GM18870 (cell line): ENCODE results near the gene HNMT.
"Not testable (repeated sequence)": the region's sequence is repeated elsewhere in the genome, so short reads cannot be mapped to it uniquely, and the experiment has no call there.

Experiments used
- ATAC-seq: cut with Tn5 transposase; IDR thresholded peaks from one replicate; pipeline ENCODE4 v1.9.1; 2021; ENCODE audit warnings: moderate library complexity; ENCODE audit not compliant: unreplicated experiment

Gene HNMT

DNA sequence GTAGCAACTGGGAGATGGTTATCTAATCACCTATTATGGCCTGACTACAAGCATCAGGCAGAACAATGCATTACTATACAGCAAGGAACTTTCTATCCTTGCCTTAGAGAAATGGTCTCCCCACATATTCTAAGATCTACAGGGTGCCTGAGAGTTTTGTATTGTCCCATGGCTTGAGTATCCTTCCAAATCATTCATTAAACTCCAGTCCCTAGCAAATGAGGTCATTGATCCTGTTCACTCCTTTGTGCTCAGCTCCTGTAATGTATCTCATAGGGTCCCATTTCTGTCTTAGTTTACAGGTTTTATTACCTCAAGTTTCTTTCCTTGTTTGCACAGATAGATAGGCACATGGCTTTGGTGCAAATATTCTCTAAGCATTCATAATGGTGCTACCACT, 9.0 kb downstream of the HNMT start:
- no peak for ATAC-seq

DNA sequence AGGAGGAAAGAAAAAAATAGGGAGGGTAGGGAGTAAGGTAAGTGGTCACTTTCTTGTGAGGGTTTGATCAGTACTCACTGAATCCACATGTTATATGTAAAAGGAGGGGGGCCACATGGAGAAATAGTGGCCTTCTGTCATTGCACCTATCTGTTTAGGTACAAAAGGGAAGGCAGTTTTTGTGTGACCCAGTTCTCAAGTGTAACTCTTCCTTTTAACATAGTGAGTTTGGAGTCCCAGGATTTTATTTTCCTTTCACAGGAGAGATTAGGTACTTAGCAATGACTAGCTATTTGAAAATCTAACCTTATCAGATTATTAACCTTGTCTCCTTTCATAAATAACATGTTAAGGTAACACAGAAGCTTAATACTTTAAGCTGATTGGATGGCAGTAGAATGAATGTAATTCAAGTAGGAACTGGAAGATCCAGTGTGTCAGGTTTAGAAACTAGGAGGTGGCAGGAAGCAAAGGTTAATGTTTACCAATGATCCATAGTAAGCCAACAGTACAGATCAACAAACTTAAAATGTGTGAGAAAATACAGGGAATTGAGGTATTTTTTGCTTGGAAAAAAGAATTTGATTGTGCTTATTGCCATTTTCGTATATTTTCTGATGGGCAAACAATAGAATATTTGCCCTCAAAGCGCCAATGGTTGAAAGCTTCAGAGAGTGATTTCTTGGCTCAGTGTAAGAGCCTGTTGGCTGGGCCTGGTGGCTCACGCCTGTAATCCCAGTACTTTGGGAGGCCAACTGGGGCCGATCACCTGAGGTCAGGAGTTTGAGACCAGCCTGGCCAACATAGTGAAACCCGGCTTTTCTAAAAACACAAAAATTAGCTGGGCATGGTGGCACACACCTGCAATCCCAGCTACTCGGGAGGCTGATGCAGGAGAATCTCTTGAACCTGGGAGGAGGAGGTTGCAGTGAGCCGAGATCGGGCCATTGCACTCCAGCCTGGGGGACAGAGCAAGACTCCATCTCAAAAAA, 11.3 kb downstream of the HNMT start:
- no peak for ATAC-seq

DNA sequence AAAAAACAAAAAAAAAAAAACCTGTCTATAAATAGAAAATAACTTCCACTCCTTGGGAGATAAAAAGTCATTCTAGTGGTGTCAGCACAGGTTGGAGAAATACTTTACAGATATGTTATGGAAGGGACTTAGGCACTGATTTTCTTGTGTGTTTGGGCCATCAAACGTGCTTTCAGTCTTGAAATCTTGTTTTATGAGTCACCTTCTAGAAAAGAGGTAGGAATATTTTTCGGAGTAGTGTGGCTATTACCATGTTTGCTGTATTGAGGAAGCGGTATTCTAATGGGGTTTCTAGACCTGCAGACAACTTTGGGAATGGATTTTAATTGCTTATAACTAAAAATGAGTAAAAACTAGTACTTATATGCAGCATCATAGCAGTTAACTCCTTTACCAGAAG, 12.0 kb downstream of the HNMT start:
- ATAC-seq = no peak

DNA sequence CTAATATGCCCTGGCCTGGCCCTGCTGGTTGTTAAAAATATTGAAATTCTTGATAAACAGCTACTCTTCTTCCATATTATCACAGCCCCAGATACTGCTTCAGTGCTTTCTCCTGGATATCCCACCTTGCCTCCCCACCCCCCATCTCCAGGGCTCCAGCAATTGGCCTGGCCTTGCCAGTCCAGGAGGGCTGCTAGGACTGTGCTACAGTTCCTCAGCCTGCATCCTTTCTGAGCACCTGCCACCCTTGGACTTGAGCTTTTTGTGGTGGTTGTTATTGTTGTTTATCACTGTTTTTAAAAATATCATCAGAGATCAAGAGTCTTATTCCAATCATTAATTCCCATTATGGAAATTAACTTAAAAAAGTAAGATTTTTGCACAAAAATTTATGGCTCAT, 13.5 kb downstream of the HNMT start:
- ATAC-seq = no peak

DNA sequence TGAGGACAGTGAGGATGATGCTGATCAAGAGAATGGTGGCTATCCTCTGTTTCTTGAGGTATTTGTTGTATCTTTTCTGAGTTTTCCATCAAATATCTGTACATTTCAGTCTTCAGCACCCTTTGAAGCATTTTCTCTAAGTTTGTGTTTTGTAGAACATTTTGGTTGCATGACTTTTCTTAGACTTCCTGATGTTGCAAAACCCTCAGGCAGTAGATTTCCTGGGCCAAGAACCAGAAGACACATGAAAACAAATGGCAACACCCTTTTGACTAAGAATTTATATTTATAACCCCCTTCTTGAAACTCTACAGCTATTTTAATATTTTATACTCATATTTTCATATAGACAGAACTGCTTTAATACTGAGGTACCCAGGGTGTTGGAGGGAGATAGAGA, 16.2 kb downstream of the HNMT start:
- no peak for ATAC-seq

DNA sequence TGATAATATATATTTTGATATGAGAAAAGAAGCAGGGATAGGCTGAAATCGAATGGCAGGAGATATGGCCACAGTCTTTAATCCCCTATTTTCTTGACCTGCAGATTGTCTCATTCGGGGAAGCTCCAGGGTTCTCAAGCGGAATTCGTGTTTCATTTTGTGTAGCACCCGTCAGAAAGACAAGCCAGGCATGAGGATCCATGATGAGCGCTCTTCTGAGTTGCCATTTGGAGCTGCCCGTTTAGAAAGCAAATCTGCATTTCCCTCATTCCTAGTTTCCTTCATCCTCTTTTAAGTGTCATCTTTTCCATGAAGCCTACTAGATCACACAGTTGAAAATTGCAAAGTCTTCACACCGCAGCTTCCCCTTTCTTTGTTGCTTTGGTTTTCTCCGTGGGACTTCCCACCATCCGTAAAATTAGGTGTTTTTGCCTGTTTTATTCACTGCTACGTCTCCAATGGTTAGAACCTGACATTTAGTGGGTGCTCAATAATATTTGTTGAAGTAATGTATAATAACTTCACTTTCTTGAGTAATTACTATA, 16.9 kb downstream of the HNMT start:
- no peak for ATAC-seq

DNA sequence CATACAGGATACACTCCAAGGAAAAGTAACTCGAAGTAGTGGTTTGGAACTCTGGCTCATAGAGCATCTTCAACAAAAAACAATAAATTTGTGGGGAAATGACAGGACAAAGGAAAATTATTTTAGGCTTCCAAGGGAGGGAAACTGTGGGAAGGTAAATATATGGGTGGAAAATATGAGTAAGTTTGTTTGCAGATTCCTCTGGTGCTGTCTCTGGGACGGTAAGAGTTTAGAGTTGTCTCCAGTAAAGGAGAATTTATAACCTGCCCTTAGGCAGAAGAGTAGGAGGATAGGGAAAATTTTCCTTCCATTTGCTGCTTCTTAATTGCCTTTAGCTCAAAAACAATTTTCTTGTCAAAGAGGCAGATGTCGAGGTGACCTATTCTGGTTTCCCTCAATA, 19.3 kb downstream of the HNMT start:
- ATAC-seq = no peak

DNA sequence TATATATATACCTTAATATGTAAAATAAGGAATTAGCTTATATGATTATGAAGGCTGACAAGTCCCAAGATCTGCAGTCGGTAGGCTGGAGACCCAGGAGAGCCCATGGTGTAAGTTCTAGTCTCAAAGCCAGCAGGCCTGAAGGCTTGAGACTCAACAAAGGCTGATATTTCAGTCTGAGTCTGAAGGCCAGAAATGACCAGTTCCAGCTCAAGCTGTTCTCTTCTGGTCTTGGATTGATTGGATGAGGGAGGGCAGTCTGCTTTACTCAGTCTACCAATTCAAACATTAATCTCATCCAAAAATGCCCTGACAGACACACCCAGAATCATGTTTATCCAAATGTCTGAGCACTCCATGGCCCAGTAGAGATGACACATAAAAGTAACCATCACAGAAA, 22.0 kb downstream of the HNMT start:
- ATAC-seq = no peak

DNA sequence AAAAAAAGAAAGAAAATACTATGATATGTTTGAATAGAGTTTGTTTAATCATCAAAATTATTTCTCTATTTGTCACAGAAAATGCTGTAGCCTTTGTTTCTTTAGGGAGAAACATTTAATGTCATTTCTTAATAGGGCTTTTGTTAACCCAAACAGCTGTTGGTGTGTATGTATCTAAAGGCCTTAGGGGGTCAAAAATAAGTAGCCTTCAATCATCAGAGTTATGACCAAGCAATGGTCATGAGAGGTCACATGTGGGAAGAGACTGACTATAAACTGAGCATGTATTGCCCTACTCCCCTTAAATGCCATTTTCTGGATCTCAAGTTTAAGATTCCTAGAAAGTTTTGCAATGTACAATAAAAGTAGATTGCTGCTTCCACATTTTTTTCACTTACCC, 22.7 kb downstream of the HNMT start:
- no peak for ATAC-seq

DNA sequence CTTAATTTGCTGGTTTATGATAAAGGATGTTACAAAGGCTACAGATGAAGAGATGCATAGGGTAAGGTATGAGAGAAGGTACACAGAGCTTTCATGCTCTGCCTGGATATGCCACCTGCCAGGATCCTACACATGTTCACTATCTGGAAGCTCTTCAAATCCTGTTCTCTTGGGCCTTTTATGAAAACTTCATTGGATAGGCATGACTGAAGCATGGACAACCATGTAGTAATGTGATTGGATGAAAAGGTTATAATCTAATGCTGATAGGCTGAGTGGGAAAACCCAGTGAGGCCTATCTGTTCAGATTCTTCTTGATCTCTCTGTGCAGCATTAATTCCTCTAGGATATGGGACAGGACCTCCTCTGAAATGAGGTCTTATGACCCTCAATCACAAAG, 26.8 kb downstream of the HNMT start:
- ATAC-seq = no peak

DNA sequence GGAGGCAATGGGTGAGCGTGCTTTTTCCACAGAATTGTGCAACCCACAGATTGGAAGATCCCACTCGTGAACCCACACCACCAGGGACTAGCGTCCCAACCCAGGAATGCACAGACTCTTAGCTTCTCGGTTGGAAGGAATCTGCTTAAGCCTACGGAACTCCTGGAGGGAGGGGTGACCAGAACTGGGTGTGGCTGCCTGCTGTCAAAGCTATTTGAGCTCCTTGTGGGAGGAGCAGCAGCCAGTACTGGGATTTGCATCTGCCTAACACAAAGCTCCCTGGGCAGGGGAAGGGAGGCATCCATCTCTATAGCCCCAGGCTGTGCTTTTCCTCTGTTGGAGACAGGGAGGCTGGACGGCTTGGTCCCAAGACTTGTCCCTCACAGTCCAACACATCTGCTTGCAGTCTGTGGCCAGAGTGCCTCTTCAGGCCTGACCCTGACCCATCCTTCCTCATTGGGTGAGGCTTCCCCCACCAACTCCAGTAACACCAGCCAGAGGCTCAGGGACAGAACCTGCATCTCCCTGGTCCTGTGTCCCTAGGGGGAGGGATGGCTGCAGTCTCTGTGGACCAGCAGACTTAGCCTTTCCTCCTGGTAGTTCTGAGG, 27.9 kb downstream of the HNMT start:
- ATAC-seq = no peak

DNA sequence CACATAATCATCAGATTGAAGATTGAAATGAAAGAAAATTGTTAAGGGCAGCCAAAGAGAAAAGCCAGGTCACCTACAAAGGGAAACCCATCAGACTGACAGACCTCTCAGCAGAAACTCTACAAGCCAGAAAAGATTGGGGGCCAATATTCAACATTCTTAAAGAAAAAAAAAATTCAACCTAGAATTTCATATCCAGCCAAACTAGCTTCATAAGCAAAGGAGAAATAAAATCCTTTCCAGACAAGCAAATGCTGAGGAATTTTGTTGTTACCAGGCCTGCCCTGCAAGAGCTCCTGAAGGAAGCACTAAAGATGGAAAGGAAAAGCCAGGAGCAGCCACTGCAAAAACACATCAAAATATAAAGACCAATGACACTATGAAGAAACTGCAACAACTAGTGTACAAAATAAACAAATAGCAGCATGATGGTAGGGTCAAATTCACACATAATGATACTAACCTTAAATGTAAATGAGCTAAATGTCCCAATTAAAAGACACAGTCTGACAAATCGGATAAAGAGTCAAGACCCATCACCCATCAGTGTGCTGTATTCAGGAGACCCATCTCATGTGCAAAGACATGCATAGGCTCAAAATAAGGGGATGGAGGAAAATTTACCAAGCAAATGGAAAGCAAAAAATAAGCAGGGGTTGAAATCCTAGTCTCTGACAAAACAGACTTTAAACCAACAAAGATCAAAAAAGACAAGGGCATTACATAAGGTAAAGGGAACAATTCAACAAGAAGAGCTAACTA, 29.6 kb downstream of the HNMT start:
- not testable (repeated sequence) for ATAC-seq

DNA sequence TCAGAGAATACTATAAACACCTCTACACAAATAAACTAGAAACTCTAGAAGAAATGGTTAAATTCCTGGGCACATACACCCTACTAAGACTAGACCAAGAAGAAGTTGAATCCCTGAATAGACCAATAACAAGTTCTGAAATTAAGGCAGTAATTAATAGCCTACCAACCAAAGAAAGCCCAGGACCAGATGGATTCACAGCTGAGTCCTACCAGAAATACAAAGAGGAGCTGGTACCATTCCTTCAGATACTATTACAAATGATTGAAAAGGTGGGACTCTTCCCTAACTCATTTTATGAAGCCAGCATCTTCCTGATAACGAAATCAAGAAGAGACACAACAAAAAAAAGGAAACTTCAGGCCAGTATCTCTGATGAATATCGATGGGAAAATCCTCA, 31.1 kb downstream of the HNMT start:
- not testable (repeated sequence) for ATAC-seq

DNA sequence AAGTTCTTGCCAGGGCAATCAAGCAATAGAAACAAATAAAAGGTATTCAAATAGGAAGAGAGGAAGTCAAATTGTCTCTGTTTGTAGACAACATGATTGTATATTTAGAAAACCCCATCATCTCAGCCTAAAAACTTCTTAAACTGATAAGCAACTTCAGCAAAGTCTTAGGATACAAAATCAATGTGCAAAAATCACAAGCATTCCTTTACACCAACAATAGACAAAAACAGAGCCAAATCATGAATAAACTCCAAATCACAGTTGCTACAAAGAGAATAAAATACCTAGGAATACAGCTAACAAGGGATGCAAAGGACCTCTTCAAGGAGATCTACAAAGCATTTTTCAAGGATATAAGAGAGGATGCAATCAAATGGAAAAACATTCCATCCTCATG, 31.9 kb downstream of the HNMT start:
- not testable (repeated sequence) for ATAC-seq

DNA sequence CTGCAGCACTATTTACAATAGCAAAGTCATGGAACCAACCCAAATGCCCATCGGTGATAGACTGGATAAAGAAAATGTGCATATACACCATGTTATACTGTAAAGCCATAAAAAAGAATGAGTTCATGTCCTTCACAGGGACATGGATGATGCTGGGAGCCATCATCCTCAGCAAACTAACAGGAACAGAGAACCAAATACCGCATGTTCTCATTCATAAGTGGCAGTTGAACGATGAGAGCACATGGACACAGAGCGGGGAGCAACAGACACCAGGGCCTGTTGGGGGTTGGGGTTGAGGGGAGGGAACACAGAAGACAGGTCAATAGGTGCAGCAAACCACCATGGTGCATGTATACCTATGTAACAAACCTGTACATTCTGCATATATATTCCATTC, 33.5 kb downstream of the HNMT start:
- ATAC-seq = no peak

DNA sequence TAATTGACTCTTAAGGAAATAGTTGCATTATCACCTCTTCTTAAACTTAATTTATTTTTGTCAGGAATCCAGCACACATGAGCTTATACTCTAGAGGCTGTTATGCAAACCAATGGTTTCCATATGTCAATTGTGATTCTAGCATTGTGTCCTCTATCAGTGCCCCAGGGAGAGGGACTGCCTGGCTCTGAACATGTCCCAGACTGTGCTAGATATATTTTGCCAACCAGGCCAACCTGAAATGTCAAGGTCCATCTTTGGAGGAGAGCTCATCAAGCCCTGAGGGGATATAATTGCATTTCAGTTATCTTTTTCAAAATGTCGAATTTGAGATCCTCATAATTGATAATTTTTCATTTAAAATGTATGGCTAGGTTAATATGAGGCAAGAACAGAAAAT, 34.2 kb downstream of the HNMT start:
- ATAC-seq = no peak

DNA sequence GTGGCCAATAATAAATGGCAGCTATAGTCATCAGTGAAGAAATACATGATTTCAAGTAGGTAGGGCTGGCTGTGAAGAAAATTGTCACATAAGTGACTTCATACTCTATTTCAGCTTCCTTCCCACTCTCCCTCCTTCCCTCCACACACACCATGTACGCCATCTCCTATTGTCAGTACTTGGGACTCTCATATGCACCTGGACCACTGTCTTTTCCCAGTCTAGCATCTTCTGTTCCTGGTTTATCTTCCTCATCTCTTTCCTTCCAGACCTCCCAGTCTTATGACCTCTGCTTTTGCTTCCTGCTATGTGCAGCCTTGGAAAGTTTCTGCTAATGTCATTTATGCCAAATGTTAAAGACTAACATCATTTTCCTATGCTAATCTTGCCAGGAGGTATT, 35.0 kb downstream of the HNMT start:
- no peak for ATAC-seq

DNA sequence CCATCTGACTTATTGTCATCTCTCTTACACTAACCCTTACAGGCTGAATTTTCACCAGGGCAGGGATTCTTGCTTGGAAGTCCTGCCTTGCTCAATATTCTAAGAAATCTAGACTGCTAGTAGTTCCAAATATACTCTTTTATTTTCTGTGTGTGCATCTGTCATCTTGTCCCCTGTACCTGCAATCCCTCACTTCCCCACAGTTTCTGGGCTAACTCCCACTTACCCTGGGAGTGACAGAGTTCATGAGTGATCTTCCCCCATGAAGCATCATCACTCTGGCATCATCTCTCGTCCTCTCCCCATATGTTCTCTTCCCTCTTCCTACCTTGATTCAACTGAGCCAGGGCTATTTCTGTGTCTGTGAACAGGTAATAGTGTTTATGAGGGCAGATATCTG, 35.7 kb downstream of the HNMT start:
- ATAC-seq = no peak

DNA sequence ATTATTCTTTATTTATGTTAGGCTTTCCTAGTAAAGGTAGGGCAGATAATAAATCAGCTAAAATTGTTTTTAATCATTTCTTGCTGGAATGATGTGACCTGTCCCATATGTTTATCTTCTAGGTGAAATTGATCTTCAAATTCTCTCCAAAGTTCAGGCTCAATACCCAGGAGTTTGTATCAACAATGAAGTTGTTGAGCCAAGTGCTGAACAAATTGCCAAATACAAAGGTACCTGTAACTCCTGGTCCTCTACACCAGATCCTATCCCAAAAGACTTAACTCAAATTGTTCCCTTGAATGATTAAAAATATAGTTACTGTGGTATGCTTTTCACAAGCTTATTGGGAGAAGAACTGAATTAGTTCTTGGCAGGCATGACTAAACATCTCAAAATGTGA, 36.5 kb downstream of the HNMT start:
- no peak for ATAC-seq

DNA sequence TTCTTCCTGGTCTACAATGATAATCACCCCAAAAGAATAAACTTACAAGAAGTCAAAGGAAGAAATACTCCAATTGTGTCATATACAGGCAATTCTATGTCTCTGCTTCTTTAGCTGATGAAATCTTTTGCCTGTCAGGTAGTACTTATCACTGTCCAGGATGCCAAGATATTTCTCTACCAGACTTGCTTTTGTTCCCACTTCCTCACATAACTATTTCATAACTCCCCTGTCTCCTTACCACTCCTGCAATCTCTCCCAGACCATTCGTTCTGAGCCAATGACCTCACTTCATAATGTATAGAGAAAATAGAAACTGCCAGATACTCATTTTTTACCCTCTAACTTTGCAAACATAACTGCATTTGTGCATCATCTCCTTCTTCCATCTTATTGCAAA, 39.1 kb downstream of the HNMT start:
- no peak for ATAC-seq

DNA sequence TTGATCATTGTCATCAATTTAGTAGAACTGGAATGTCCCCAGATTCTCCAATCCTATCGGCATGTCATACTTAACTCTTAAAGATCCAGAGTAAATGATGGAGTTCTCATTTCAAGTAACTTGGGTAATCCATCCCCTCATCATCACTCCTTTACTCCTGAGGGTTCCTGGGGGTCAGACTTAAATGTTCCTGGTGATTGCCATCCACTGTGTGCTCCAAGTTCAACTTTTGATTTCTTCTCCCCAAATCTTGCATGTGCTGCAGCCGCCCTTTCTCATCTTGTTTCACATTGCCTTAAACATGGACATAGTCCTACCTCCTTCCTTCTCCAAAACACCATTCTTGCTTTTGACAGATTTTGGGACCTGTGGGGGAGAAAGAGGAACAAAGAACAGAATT, 43.2 kb downstream of the HNMT start:
- no peak for ATAC-seq
